A549 (cell line): Measurements from ENCODE around the gene C12orf43.

Experiments
- BHLHE40 ChIP-seq: IDR thresholded peaks from 2 replicates; pipeline ENCODE4 v1.6.1; 2012; ENCODE audit warnings: low read depth, low read length, inconsistent platforms
- CHD2 ChIP-seq: fragments of 150-350 bp; IDR thresholded peaks from 2 replicates; pipeline ENCODE4 v1.6.1; 2014; ENCODE audit warnings: low read length; ENCODE audit not compliant: partially characterized antibody
- KDM5A ChIP-seq: fragments of 200-600 bp; sonication (generic); IDR thresholded peaks from 2 replicates; pipeline ENCODE4 v1.6.1; 2016; ENCODE audit warnings: antibody characterized with exemption, mild to moderate bottlenecking
- MAFK ChIP-seq: fragments of 450-650 bp; IDR thresholded peaks from 2 replicates; pipeline ENCODE4 v1.6.1; 2014; ENCODE audit not compliant: partially characterized antibody
- MAZ ChIP-seq: fragments of 150-350 bp; IDR thresholded peaks from 2 replicates; pipeline ENCODE4 v1.6.1; 2014; ENCODE audit warnings: antibody characterized with exemption, low read depth, low read length, borderline replicate concordance
- POLR2A ChIP-seq: IDR thresholded peaks from 2 replicates; pipeline ENCODE4 v1.6.1; 2012; ENCODE audit warnings: mild to moderate bottlenecking, low read length
- RFX5 ChIP-seq: fragments of 450-650 bp; IDR thresholded peaks from 2 replicates; pipeline ENCODE4 v1.7.1; 2014; ENCODE audit warnings: antibody characterized with exemption, mild to moderate bottlenecking, moderate library complexity
- TP53 ChIP-seq: fragments of 250-450 bp; sonication (Bioruptor Pico); IDR thresholded peaks from 2 replicates; pipeline ENCODE4 v1.5.0; 2021; ENCODE audit warnings: mild to moderate bottlenecking, moderate library complexity
- ZC3H11A ChIP-seq: fragments of 450-650 bp; IDR thresholded peaks from 2 replicates; pipeline ENCODE4 v1.6.1; 2014; ENCODE audit warnings: antibody characterized with exemption, mild to moderate bottlenecking
- ZFP36 ChIP-seq: fragments of 450-650 bp; IDR thresholded peaks from 2 replicates; pipeline ENCODE4 v1.6.1; 2014; ENCODE audit warnings: borderline replicate concordance; ENCODE audit not compliant: partially characterized antibody
- ZNF302 ChIP-seq: fragments of 250-450 bp; sonication (Bioruptor Pico); IDR thresholded peaks from 2 replicates; pipeline ENCODE4 v1.9.0; 2021; ENCODE audit warnings: inconsistent platforms, mild to moderate bottlenecking, moderate library complexity
- TF ChIP-seq, protein P1 (sequence below): fragments of >200 bp; sonication (Bioruptor Twin); formaldehyde crosslinking; IDR thresholded peaks from 3 replicates; pipeline ENCODE4 v1.5.1; 2016

DNA sequence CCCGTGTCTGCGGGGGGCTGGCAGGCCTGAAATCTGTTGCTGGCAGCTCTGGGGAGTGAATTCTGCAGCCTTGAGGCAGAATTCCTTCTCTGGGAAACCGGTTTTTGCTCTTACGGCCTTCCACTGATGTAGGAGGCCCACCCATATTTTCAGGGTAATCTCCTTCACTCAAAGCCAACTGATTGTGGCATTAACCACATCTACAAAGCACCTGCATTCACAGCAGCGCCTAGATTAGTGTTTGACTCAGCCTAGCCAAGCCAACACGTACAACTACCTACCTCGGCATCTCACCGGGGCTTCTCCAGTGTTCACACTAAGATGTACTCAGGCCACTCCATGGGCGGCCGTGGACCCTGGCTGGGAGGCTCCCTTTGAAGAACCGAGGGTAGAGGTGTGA is 15.8 kb downstream of the C12orf43 start:
- TF ChIP-seq RFX5, result no peak
- TF ChIP-seq MAZ, result no peak
- TF ChIP-seq, protein P1, sequence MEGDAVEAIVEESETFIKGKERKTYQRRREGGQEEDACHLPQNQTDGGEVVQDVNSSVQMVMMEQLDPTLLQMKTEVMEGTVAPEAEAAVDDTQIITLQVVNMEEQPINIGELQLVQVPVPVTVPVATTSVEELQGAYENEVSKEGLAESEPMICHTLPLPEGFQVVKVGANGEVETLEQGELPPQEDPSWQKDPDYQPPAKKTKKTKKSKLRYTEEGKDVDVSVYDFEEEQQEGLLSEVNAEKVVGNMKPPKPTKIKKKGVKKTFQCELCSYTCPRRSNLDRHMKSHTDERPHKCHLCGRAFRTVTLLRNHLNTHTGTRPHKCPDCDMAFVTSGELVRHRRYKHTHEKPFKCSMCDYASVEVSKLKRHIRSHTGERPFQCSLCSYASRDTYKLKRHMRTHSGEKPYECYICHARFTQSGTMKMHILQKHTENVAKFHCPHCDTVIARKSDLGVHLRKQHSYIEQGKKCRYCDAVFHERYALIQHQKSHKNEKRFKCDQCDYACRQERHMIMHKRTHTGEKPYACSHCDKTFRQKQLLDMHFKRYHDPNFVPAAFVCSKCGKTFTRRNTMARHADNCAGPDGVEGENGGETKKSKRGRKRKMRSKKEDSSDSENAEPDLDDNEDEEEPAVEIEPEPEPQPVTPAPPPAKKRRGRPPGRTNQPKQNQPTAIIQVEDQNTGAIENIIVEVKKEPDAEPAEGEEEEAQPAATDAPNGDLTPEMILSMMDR, result no peak
- no peak for TF ChIP-seq ZC3H11A
- no peak for TF ChIP-seq CHD2
- no peak for TF ChIP-seq BHLHE40
- TF ChIP-seq POLR2A, result no peak
- no peak for TF ChIP-seq TP53
- no peak for TF ChIP-seq KDM5A
- TF ChIP-seq ZNF302, result no peak
- TF ChIP-seq ZFP36, result no peak
- no peak for TF ChIP-seq MAFK
